GM21381 (cell line): ENCODE measurements around the gene CSRP1.

Source experiments
- ATAC-seq: cut with Tn5 transposase; IDR thresholded peaks from one replicate; pipeline ENCODE4 v1.9.1; 2021; ENCODE audit warnings: mild to moderate bottlenecking, moderate library complexity; ENCODE audit not compliant: unreplicated experiment

The CSRP1 gene

GRCh38 chr1:201515062-201515750 is 8.3 kb upstream of the CSRP1 start:
- ATAC-seq, result no peak

GRCh38 chr1:201514466-201514865 is 7.5 kb upstream of the CSRP1 start:
- ATAC-seq, result no peak

- ATAC-seq, result no peak
Measured at GRCh38 chr1:201513498-201514243, 6.7 kb upstream of the CSRP1 start.

GRCh38 chr1:201511941-201512539 is 5.1 kb upstream of the CSRP1 start:
- peak; percentile 28 for ATAC-seq

GRCh38 chr1:201511396-201511940 is 4.5 kb upstream of the CSRP1 start:
- no peak for ATAC-seq

GRCh38 chr1:201510734-201511133 is 3.8 kb upstream of the CSRP1 start:
- no peak for ATAC-seq

- ATAC-seq, result no peak
Measured at GRCh38 chr1:201509601-201510374, 2.9 kb upstream of the CSRP1 start.

- no peak for ATAC-seq
Measured at GRCh38 chr1:201508809-201509208, 1.9 kb upstream of the CSRP1 start.

- ATAC-seq, result peak; percentile 9
Measured at GRCh38 chr1:201507360-201507675, 395 bp upstream of the CSRP1 start.

- no peak for ATAC-seq
Measured at GRCh38 chr1:201506092-201506491, 831 bp downstream of the CSRP1 start.

- ATAC-seq, result no peak
Measured at GRCh38 chr1:201505503-201505890, 1.4 kb downstream of the CSRP1 start.

- no peak for ATAC-seq
Measured at GRCh38 chr1:201504799-201505502, 2.0 kb downstream of the CSRP1 start.

GRCh38 chr1:201504179-201504631 is 2.7 kb downstream of the CSRP1 start:
- no peak for ATAC-seq

GRCh38 chr1:201503397-201504176 is 3.3 kb downstream of the CSRP1 start:
- no peak for ATAC-seq

- no peak for ATAC-seq
Measured at GRCh38 chr1:201502511-201502857, 4.4 kb downstream of the CSRP1 start.

GRCh38 chr1:201501812-201502510 is 5.0 kb downstream of the CSRP1 start:
- ATAC-seq, result no peak

GRCh38 chr1:201501144-201501543 is 5.8 kb downstream of the CSRP1 start:
- ATAC-seq, result no peak

- no peak for ATAC-seq
Measured at GRCh38 chr1:201500670-201501120, 6.2 kb downstream of the CSRP1 start.
